Activated CD4-positive, alpha-beta T cell treated with anti-CD3 and anti-CD28 coated beads, Interleukin-2, amount 10 ng/mL, durations not matched to agents 24 days and 14 days (primary cell): ENCODE data around the gene SLC12A2. TPM values are rescaled to one million over a fixed set of nuclear protein-coding genes. Genes with fewer than 3 reads are reported as not detected.
A peak's percentile ranks its signal among the peaks of the same experiment; 100 is the strongest.

ENCODE experiments used
- DNase-seq: peaks from one replicate; pipeline ENCODE4 v3.0.0; 2022
- H3K27ac Mint-ChIP-seq: one replicate; pipeline ENCODE4 v1.8.0; 2022; ENCODE audit warnings: mild to moderate bottlenecking, mixed read lengths
- H3K27me3 Mint-ChIP-seq: one replicate; pipeline ENCODE4 v1.8.0; 2022; ENCODE audit warnings: mixed read lengths
- H3K36me3 Mint-ChIP-seq: one replicate; pipeline ENCODE4 v1.8.0; 2022; ENCODE audit warnings: low read depth, mild to moderate bottlenecking, mixed read lengths
- H3K4me1 Mint-ChIP-seq: one replicate; pipeline ENCODE4 v1.8.0; 2021; ENCODE audit warnings: mixed read lengths
- H3K4me3 Mint-ChIP-seq: one replicate; pipeline ENCODE4 v1.8.0; 2022; ENCODE audit warnings: mild to moderate bottlenecking, moderate library complexity, mixed read lengths
- H3K9me3 Mint-ChIP-seq: one replicate; pipeline ENCODE4 v1.8.0; 2021; ENCODE audit warnings: mixed read lengths
- intact Hi-C: fragments of 100-400 bp; cut with micrococcal nuclease; formaldehyde crosslinking; loops from one replicate; pipeline ENCODE4 v1.15.1; 2023
- total RNA-seq: library from RNA; stranded (reverse); gene quantifications from 2 replicates; pipeline ENCODE4 v1.2.3, GENCODE V29; 2022

The SLC12A2 gene
- total RNA-seq, result 24.4 and 24.5 TPM in 2 replicates

GRCh38 chr5:128083033-128083810 lies at the start of gene SLC12A2:
SLC12A2 (plus strand) TSS chr5:128083766; CDS start chr5:128083955, 189 bp downstream.
- peak; percentile 97 for DNase-seq
- peak within 1 kb of the TSS; percentile 93 for H3K4me3 Mint-ChIP-seq
- intact Hi-C loops, result loop anchor here (1.0 to 10.0 kb wide), 6 partner anchors 176 to 1481 kb away; partner anchors contain the start of genes ISOC1, PHAX and PRRC1
- H3K36me3 Mint-ChIP-seq, result peaks cover 34% of the 10 kb centered on the region
- H3K9me3 Mint-ChIP-seq, result no peaks in the 10 kb centered on the region
- H3K4me1 Mint-ChIP-seq, result peaks cover 54% of the 10 kb centered on the region
- peak within 1 kb of the TSS; percentile 98 for H3K27ac Mint-ChIP-seq
- H3K27me3 Mint-ChIP-seq, result no peaks in the 10 kb centered on the region

GRCh38 chr5:128035689-128036088 lies 47.9 kb upstream of the SLC12A2 start:
- no peak for DNase-seq

GRCh38 chr5:128036950-128037349 lies 46.6 kb upstream of the SLC12A2 start:
- DNase-seq, result no peak
- no peaks in the 10 kb centered on the region for H3K27me3 Mint-ChIP-seq
- H3K9me3 Mint-ChIP-seq, result peaks cover 8% of the 10 kb centered on the region
- intact Hi-C loops, result no loop called here
- H3K4me3 Mint-ChIP-seq, result no peak overlapping the region
- H3K27ac Mint-ChIP-seq, result no peak overlapping the region
- no peaks in the 10 kb centered on the region for H3K36me3 Mint-ChIP-seq
- H3K4me1 Mint-ChIP-seq, result no peaks in the 10 kb centered on the region

More at GRCh38 chr5:128035689-128036088, 47.9 kb upstream of the SLC12A2 start:
- intact Hi-C loops, result no loop called here
- Mint-ChIP-seq H3K27me3 (no peaks in the 10 kb centered on the region), H3K9me3 (peaks cover 8% of the 10 kb centered on the region), H3K4me1 (no peaks in the 10 kb centered on the region), H3K36me3 (peaks cover 5% of the 10 kb centered on the region), H3K4me3 (no peak overlapping the region), H3K27ac (no peak overlapping the region)

GRCh38 chr5:128038643-128039042 lies 44.9 kb upstream of the SLC12A2 start:
- no peaks in the 10 kb centered on the region for H3K4me1 Mint-ChIP-seq
- intact Hi-C loops, result no loop called here
- peaks cover 4% of the 10 kb centered on the region for H3K9me3 Mint-ChIP-seq
- H3K27me3 Mint-ChIP-seq, result no peaks in the 10 kb centered on the region
- DNase-seq, result no peak
- no peak overlapping the region for H3K4me3 Mint-ChIP-seq
- H3K36me3 Mint-ChIP-seq, result peaks cover 3% of the 10 kb centered on the region
- no peak overlapping the region for H3K27ac Mint-ChIP-seq

GRCh38 chr5:128040927-128041326 lies 42.6 kb upstream of the SLC12A2 start:
- Mint-ChIP-seq H3K27ac (no peak overlapping the region), H3K36me3 (peaks cover 5% of the 10 kb centered on the region)

GRCh38 chr5:128052780-128053179 lies 30.8 kb upstream of the SLC12A2 start:
- Mint-ChIP-seq H3K4me3 (no peak overlapping the region), H3K36me3 (peaks cover 27% of the 10 kb centered on the region), H3K27ac (no peak overlapping the region), H3K4me1 (no peaks in the 10 kb centered on the region), H3K9me3 (peaks cover 16% of the 10 kb centered on the region), H3K27me3 (no peaks in the 10 kb centered on the region)
- DNase-seq, result no peak
- intact Hi-C loops, result no loop called here

More at GRCh38 chr5:128040927-128041326, 42.6 kb upstream of the SLC12A2 start:
- no peak for DNase-seq
- Mint-ChIP-seq H3K4me3 (no peak overlapping the region), H3K9me3 (peaks cover 6% of the 10 kb centered on the region), H3K27me3 (no peaks in the 10 kb centered on the region), H3K4me1 (peaks cover 2% of the 10 kb centered on the region)
- intact Hi-C loops, result no loop called here

- no peak for DNase-seq
- H3K4me1 Mint-ChIP-seq, result no peaks in the 10 kb centered on the region
- no peaks in the 10 kb centered on the region for H3K27me3 Mint-ChIP-seq
- H3K9me3 Mint-ChIP-seq, result peaks cover 16% of the 10 kb centered on the region
- peaks cover 27% of the 10 kb centered on the region for H3K36me3 Mint-ChIP-seq
- H3K4me3 Mint-ChIP-seq, result no peak overlapping the region
- intact Hi-C loops, result no loop called here
- H3K27ac Mint-ChIP-seq, result no peak overlapping the region
These were observed 30.1 kb upstream of the SLC12A2 start for GRCh38 chr5:128053291-128053954.

GRCh38 chr5:128060644-128061385 lies 22.8 kb upstream of the SLC12A2 start:
- Mint-ChIP-seq H3K9me3 (peaks cover 4% of the 10 kb centered on the region), H3K27ac (no peak overlapping the region), H3K4me3 (no peak overlapping the region), H3K36me3 (peaks cover 21% of the 10 kb centered on the region), H3K27me3 (no peaks in the 10 kb centered on the region), H3K4me1 (no peaks in the 10 kb centered on the region)
- no peak for DNase-seq
- intact Hi-C loops, result no loop called here

- intact Hi-C loops, result no loop called here
- no peaks in the 10 kb centered on the region for H3K27me3 Mint-ChIP-seq
- no peaks in the 10 kb centered on the region for H3K4me1 Mint-ChIP-seq
- no peak overlapping the region for H3K27ac Mint-ChIP-seq
- no peak for DNase-seq
- peaks cover 15% of the 10 kb centered on the region for H3K36me3 Mint-ChIP-seq
- H3K4me3 Mint-ChIP-seq, result no peak overlapping the region
- H3K9me3 Mint-ChIP-seq, result no peaks in the 10 kb centered on the region
These were observed 21.3 kb upstream of the SLC12A2 start for GRCh38 chr5:128062172-128062746.

GRCh38 chr5:128074171-128074570 lies 9.4 kb upstream of the SLC12A2 start:
- Mint-ChIP-seq H3K27me3 (no peaks in the 10 kb centered on the region), H3K27ac (no peak overlapping the region), H3K4me1 (peaks cover 4% of the 10 kb centered on the region), H3K36me3 (peaks cover 4% of the 10 kb centered on the region), H3K4me3 (no peak overlapping the region), H3K9me3 (no peaks in the 10 kb centered on the region)
- DNase-seq, result no peak
- intact Hi-C loops, result no loop called here

GRCh38 chr5:128074953-128075352 lies 8.6 kb upstream of the SLC12A2 start:
- Mint-ChIP-seq H3K36me3 (peaks cover 4% of the 10 kb centered on the region), H3K27me3 (no peaks in the 10 kb centered on the region), H3K4me3 (no peak overlapping the region), H3K27ac (no peak overlapping the region), H3K4me1 (peaks cover 7% of the 10 kb centered on the region), H3K9me3 (no peaks in the 10 kb centered on the region)
- DNase-seq, result no peak
- intact Hi-C loops, result no loop called here

- intact Hi-C loops, result no loop called here
These were observed 6.0 kb upstream of the SLC12A2 start for GRCh38 chr5:128077526-128077925.

GRCh38 chr5:128081111-128081851 lies 2.3 kb upstream of the SLC12A2 start:
- H3K4me1 Mint-ChIP-seq, result peaks cover 40% of the 10 kb centered on the region
- H3K27ac Mint-ChIP-seq, result peak overlapping the region; percentile 98
- H3K9me3 Mint-ChIP-seq, result no peaks in the 10 kb centered on the region
- no peaks in the 10 kb centered on the region for H3K27me3 Mint-ChIP-seq
- no peak for DNase-seq
- peaks cover 29% of the 10 kb centered on the region for H3K36me3 Mint-ChIP-seq
- intact Hi-C loops, result loop anchor here (5.0 to 10.0 kb wide), 4 partner anchors 174 to 1479 kb away; partner anchors contain the start of genes ISOC1 and PHAX
- H3K4me3 Mint-ChIP-seq, result peak overlapping the region; percentile 93

More at GRCh38 chr5:128077526-128077925, 6.0 kb upstream of the SLC12A2 start:
- no peak for DNase-seq
- Mint-ChIP-seq H3K27ac (no peak overlapping the region), H3K36me3 (peaks cover 18% of the 10 kb centered on the region), H3K4me1 (peaks cover 27% of the 10 kb centered on the region), H3K27me3 (no peaks in the 10 kb centered on the region), H3K4me3 (no peak overlapping the region), H3K9me3 (no peaks in the 10 kb centered on the region)
